Stimulated activated CD4-positive, alpha-beta T cell treated with anti-CD3 and anti-CD28 coated beads, TNF-alpha, amount 100 ng/mL, for 1 hour (primary cell): ENCODE measurements around the gene BPTF.
"Not testable (repeated sequence)": the region's sequence is repeated elsewhere in the genome, so short reads cannot be mapped to it uniquely, and the experiment has no call there.

ENCODE experiments used
- DNase-seq, 3 donors: peaks; one replicate each; pipeline ENCODE4 v3.0.0-alpha.2; 2020; ENCODE audit warnings: low read depth in 3 of 3, low spot score in 1 of 3

The BPTF gene

GRCh38 chr17:67999291-67999911 is 174.1 kb downstream of the BPTF start:
- DNase-seq = no peak

- no peak for DNase-seq
Observed at GRCh38 chr17:68004201-68004600, 178.9 kb downstream of the BPTF start.

GRCh38 chr17:68006797-68007196 is 181.5 kb downstream of the BPTF start:
- DNase-seq = no peak

DNA sequence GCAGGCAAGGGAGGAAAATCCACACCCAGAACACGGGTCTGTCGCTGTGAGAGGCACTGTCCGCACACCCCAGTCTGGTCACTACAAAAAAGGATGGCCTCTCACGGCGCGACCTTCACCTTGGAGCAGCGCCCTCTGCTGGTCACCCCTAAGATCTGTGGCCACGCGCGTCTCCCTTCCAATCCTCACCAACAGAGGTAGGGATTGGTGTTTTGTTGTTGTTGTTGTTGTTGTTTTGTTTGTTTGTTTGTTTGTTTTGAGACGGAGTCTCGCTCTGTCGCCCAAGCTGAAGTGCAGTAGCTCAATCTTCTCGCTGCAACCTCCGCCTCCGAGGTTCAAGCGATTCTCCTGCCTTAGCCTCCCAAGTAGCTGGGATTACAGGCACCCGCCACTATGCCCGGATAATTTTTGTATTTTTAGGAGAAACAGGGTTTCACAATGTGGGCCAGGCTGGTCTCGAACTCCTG is 185.9 kb downstream of the BPTF start:
- DNase-seq = peak in 1 of 3 donors; percentile 49

DNA sequence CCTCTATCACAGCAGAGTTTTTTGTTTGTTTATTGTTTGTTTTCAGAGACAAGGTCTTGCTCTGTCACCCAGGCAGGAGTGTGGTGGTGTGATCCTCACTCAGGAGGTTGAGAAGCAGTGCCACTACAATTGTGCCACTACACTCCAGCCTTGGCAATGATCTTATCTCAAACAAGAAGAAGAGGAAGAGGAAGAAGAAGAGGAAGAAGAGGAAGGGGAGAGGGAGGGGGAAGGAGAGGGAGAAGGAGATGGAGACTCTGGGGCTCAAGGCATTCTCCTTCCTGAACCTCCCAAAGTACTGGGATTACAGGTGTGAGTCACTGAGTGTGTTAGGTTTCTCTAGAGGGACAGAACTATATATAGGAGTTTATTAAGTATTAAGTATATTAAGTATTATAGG is 188.1 kb downstream of the BPTF start:
- no peak for DNase-seq

- no peak for DNase-seq
Observed at GRCh38 chr17:68015081-68015723, 189.9 kb downstream of the BPTF start.

DNA sequence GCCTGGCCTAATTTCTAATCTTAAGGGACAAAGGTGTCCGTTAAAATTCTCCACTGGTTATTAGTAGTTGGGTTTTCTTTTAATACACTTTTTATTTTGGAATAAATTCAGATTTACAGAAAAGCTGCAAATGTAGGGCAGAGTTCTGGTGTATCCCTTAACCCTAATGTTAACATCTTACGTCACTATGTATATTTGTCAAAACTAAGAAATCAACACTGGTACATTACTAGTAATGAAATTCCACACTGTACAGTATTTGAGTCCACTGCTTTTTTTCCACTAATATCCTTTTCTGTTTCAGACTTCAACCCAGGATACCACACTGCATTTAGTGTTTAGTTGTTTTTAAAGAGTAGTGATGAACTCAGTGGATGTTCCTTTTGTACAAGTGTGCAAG is 191.5 kb downstream of the BPTF start:
- DNase-seq = no peak

GRCh38 chr17:68018493-68018892 is 193.2 kb downstream of the BPTF start:
- not testable (repeated sequence) for DNase-seq

- no peak for DNase-seq
Observed at GRCh38 chr17:68019336-68019674, 194.0 kb downstream of the BPTF start.

GRCh38 chr17:68019675-68020408 is 194.5 kb downstream of the BPTF start:
- DNase-seq = peak; percentile 86 to 100 (median 95)

GRCh38 chr17:68020409-68020756 is 195.1 kb downstream of the BPTF start:
- DNase-seq = no peak

- not testable (repeated sequence) for DNase-seq
Observed at GRCh38 chr17:68020791-68021190, 195.5 kb downstream of the BPTF start.

DNA sequence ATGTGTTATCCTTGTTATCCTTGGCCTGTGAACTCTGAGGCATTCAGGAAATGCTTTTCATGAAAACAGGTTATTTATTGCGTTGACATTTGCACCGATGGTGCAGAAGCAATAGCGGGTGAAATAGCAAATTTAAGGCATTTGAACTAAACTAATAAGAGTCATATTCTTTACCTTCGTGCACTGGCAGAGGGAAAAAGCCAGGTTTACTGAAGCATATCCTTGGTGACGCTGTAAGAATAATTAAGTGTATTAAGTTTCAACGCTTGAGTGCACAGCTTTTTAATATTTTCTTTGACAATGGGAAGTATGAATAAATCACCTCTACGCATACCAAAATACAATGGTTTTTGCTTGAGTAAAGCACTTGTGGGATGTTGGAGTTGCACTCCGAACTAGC is 196.7 kb downstream of the BPTF start:
- DNase-seq = no peak

DNA sequence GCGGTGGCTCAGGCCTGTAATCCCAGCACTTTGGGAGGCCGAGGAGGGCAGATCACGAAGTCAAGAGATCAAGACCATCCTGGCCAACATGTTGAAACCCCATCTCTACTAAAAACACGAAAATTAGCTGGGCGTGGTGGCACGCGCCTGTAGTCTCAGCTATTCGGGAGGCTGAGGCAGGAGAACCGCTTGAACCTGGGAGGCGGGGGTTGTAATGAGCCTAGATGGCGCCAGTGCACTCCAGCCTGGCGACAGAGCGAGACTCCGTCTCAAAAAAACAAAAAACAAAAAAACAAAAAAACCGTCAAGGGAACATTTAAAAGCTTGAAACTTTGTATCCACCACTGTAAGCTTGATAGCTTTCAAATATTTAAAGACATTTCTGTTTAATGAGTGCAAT is 197.2 kb downstream of the BPTF start:
- DNase-seq = not testable (repeated sequence)

DNA sequence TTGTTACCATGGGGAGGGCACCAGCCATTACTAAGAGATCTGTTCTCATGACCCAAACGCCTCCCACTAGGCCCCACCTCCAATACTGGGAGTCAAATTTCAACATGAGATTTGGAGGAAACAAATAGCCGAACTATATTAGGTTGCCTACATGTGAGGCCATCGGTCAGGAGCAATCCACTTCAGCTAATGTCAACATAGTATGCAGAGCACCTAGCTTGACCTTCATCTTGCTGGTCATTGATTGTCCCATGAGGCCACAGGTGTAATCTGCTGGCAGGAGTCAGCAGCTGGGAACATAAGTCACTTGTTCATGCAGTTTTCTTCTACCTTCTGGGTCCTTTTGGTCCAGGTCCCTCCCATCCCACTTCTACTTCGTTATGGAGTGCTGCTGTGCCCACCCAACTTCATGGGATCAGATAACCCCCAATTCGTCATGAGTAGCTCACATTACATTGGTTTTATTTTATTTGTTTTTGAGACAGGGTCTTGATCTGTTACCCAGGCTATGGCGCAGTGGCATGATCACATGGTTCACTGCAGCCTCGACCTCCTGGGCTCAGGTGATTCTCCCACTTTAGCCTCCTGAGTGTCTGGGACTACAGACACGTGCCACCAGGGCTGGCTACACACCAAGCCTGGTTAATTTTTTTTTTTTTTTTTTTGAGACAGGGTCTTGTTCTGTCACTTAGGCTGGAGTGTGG is 204.4 kb downstream of the BPTF start:
- no peak for DNase-seq
